B cell (primary cell): ENCODE results near the gene AP4M1. TPM values are rescaled to one million over a fixed set of nuclear protein-coding genes. Genes with fewer than 3 reads are reported as not detected.

Experiments used
- ATAC-seq: fragments of 200-7000 bp; cut with Tn5 transposase; one replicate; pipeline ENCODE4 v1.10.0; 2021; ENCODE audit warnings: low read depth, mild to moderate bottlenecking, moderate number of reproducible peaks, moderate library complexity
- CTCF ChIA-PET: fragments of 350-600 bp; sonication (Branson Sonifier 250); formaldehyde crosslinking; loops from one replicate; lab custom pipeline; 2021; ENCODE audit warnings: antibody characterized with exemption, inconsistent platforms; lab: Charles Lee
- POLR2A ChIA-PET: fragments of 350-600 bp; sonication (Branson Sonifier 250); formaldehyde crosslinking; loops from one replicate; lab custom pipeline; 2021; ENCODE audit warnings: antibody characterized with exemption; lab: Charles Lee
- DNase-seq: peaks from one replicate; pipeline ENCODE4 v3.0.0; 2013
- H2AFZ ChIP-seq: 2 replicates; pipeline ENCODE4 v1.6.1; 2012; ENCODE audit warnings: mild to moderate bottlenecking, low read depth, low read length; ENCODE audit not compliant: insufficient read depth, poor library complexity, severe bottlenecking
- H3K27ac ChIP-seq, 2 donors: 1 replicate in 1 of 2; 2 replicates in 1 of 2; pipeline ENCODE4 v1.5.1; 2012 to 2013; ENCODE audit warnings: low read length in 2 of 2, mild to moderate bottlenecking in 2 of 2, moderate library complexity in 1 of 2
- H3K27me3 ChIP-seq, 4 experiments: fragments of 200-600 bp in 1 of 4; sonication (generic) in 1 of 4; replicated peaks in 1 of 4; 1 replicate in 2 of 4; 2 replicates in 2 of 4; pipeline versions ENCODE4 v1.6.1 to v1.7.0; 2013 to 2016; ENCODE audit warnings: low read length in 3 of 4, mild to moderate bottlenecking in 2 of 4, mixed read lengths in 1 of 4, moderate library complexity in 1 of 4; ENCODE audit not compliant: insufficient read depth in 4 of 4, control insufficient read depth in 3 of 4; ENCODE audit errors: control extremely low read depth in 1 of 4
- H3K36me3 ChIP-seq, 2 experiments: replicated peaks in 1 of 2; 1 replicate in 1 of 2; 2 replicates in 1 of 2; pipeline versions ENCODE4 v1.6.1 to v1.7.1; 2013; ENCODE audit warnings: low read length in 1 of 2; ENCODE audit not compliant: insufficient read depth in 2 of 2, control insufficient read depth in 1 of 2; ENCODE audit errors: control extremely low read depth in 1 of 2, extremely low read depth in 1 of 2
- H3K4me1 ChIP-seq, 2 donors: fragments of 200-600 bp in 1 of 2; sonication (generic) in 1 of 2; 1 replicate in 1 of 2; 2 replicates in 1 of 2; pipeline versions ENCODE4 v1.5.1 to v1.6.1; 2013 to 2017; ENCODE audit warnings: low read length in 2 of 2; ENCODE audit not compliant: control insufficient read depth in 2 of 2, insufficient read depth in 2 of 2
- H3K4me2 ChIP-seq: replicated peaks from 2 replicates; pipeline ENCODE3; 2012; ENCODE audit warnings: mild to moderate bottlenecking, low read depth, low read length; ENCODE audit not compliant: poor library complexity, severe bottlenecking
- H3K4me3 ChIP-seq, 5 experiments: fragments of 200-600 bp in 1 of 5; sonication (generic) in 1 of 5; 1 replicate in 3 of 5; 2 replicates in 2 of 5; pipeline versions ENCODE4 v1.5.1 to v1.7.0; 2011 to 2016; ENCODE audit warnings: low read length in 4 of 5, mild to moderate bottlenecking in 4 of 5, low read depth in 2 of 5, control low read depth in 1 of 5, moderate library complexity in 1 of 5; ENCODE audit not compliant: insufficient read depth in 1 of 5; ENCODE audit errors: control extremely low read depth in 1 of 5, extremely low read depth in 1 of 5
- H3K79me2 ChIP-seq: fragments of 200-600 bp; sonication (generic); one replicate; pipeline ENCODE4 v1.6.0; 2016; ENCODE audit warnings: low read length; ENCODE audit not compliant: control insufficient read depth, insufficient read depth
- H3K9ac ChIP-seq: fragments of 200-600 bp; sonication (generic); 2 replicates; pipeline ENCODE4 v1.6.1; 2017; ENCODE audit warnings: mild to moderate bottlenecking, low read length, moderate library complexity
- H3K9me3 ChIP-seq, 3 donors: one replicate each; pipeline versions ENCODE4 v1.6.1 to v1.7.1; 2013; ENCODE audit warnings: low read length in 2 of 3; ENCODE audit not compliant: control insufficient read depth in 2 of 3, insufficient read depth in 1 of 3; ENCODE audit errors: control extremely low read depth in 1 of 3
- H4K20me1 ChIP-seq: 2 replicates; pipeline ENCODE4 v1.6.0; 2012; ENCODE audit warnings: mild to moderate bottlenecking, low read length; ENCODE audit not compliant: insufficient read depth, control insufficient read depth, poor library complexity, severe bottlenecking
- H3K27ac Mint-ChIP-seq: one replicate; pipeline ENCODE4 v1.8.0; 2021; ENCODE audit warnings: mixed read lengths
- H3K27me3 Mint-ChIP-seq: one replicate; pipeline ENCODE4 v1.8.0; 2021; ENCODE audit warnings: mixed read lengths
- H3K4me1 Mint-ChIP-seq: one replicate; pipeline ENCODE4 v1.8.0; 2021; ENCODE audit warnings: mixed read lengths
- H3K4me3 Mint-ChIP-seq: one replicate; pipeline ENCODE4 v1.8.0; 2021; ENCODE audit warnings: mixed read lengths
- H3K9me3 Mint-ChIP-seq: one replicate; pipeline ENCODE4 v1.8.0; 2022; ENCODE audit warnings: mixed read lengths; ENCODE audit not compliant: insufficient read depth
- CTCF ChIP-seq: fragments of 200-600 bp; IDR thresholded peaks from one replicate; pipeline ENCODE4 v1.8.0; 2022; ENCODE audit warnings: antibody characterized with exemption, mild to moderate bottlenecking
- EZH2 ChIP-seq: IDR thresholded peaks from 2 replicates; pipeline ENCODE4 v1.6.1; 2012; ENCODE audit warnings: borderline replicate concordance, low read depth, mild to moderate bottlenecking, moderate library complexity, low read length; ENCODE audit not compliant: insufficient read depth, poor library complexity, severe bottlenecking
- WGBS: methylation state at CpG from one replicate; pipeline ENCODE4 v1.1.5; 2013; ENCODE audit warnings: missing lambda C conversion rate; ENCODE audit not compliant: insufficient coverage; 5-methylcytosine and 5-hydroxymethylcytosine counted together
- intact Hi-C: fragments of 100-400 bp; cut with micrococcal nuclease; formaldehyde crosslinking; loops from one replicate; pipeline ENCODE4 v1.10.0; 2022
- polyA plus RNA-seq: library from polyadenylated mRNA; depleted of rRNA; stranded (reverse); fragments of >200 nt; gene quantifications from 2 replicates; pipeline ENCODE4 v1.2.3, GENCODE V29; 2012
- total RNA-seq, 2 donors: library from RNA; stranded (reverse); fragments of 120-200 nt in 1 of 2; gene quantifications; 1 replicate in 1 of 2; 2 replicates in 1 of 2; pipeline versions ENCODE4 v1.2.3 to v1.2.4, GENCODE V29; 2013 to 2022

The AP4M1 gene
- total and polyA plus RNA-seq, 2 donors (not counting 1 experiment from before 2014, with no cell fraction given): 9.0 to 17.6 TPM

GRCh38 chr7:100075418-100075817, 26.0 kb upstream of the AP4M1 start:
- TF ChIP-seq EZH2 (no peak), CTCF (no peak)
- no peak overlapping the region for H3K27ac Mint-ChIP-seq
- Histone ChIP-seq H2AFZ (no peak overlapping the region), H3K27ac (no peak overlapping the region), H3K9me3 (peaks cover 1 to 32% (median 21%) of the 10 kb centered on the region in 3 donors), H3K36me3 (peaks cover 28 to 75% of the 10 kb centered on the region in 2 experiments), H3K4me1 (peaks cover 0 to 2% of the 10 kb centered on the region in 2 donors), H3K4me3 (no peak overlapping the region), H3K9ac (no peak overlapping the region), H3K27me3 (no peaks in the 10 kb centered on the region), H4K20me1 (peaks cover 24% of the 10 kb centered on the region), H3K4me2 (no peak overlapping the region), H3K79me2 (peaks cover 19% of the 10 kb centered on the region)
- ChIA-PET CTCF (interaction anchor here (0.7 kb wide), 1 partner anchor 59 kb away, joined by 5 read pairs; no protein-coding TSS in a partner anchor), POLR2A (no interaction called here)
- intact Hi-C loops: no loop called here
- ATAC-seq (no peak), DNase-seq (no peak)
- 93% methylated on average over 6 of the region's 6 CpGs for WGBS
- peaks cover 14% of the 10 kb centered on the region for H3K9me3 Mint-ChIP-seq
- no peak overlapping the region for H3K4me3 Mint-ChIP-seq
- peaks cover 14% of the 10 kb centered on the region for H3K4me1 Mint-ChIP-seq
- H3K27me3 Mint-ChIP-seq: no peaks in the 10 kb centered on the region

GRCh38 chr7:100077205-100077604, 24.2 kb upstream of the AP4M1 start:
- intact Hi-C loops: no loop called here
- peaks cover 29% of the 10 kb centered on the region for H4K20me1 ChIP-seq
- DNase-seq (no peak), ATAC-seq (no peak)
- H3K79me2 ChIP-seq: peaks cover 29% of the 10 kb centered on the region
- peaks cover 0 to 14% (median 3%) of the 10 kb centered on the region in 3 donors for H3K9me3 ChIP-seq
- POLR2A ChIA-PET: interaction anchor here (0.6 kb wide), 1 partner anchor 747 kb away, joined by 3 read pairs; no protein-coding TSS in a partner anchor
- no peak overlapping the region for H3K27ac Mint-ChIP-seq
- H3K4me3 Mint-ChIP-seq: no peak overlapping the region
- WGBS: 100% methylated on average over 2 of the region's 4 CpGs
- no peak overlapping the region for H3K9ac ChIP-seq
- CTCF ChIA-PET: no interaction called here
- TF ChIP-seq CTCF: no peak
- no peak for TF ChIP-seq EZH2
- no peak overlapping the region for H3K4me3 ChIP-seq
- no peaks in the 10 kb centered on the region for H3K27me3 ChIP-seq
- H3K27me3 Mint-ChIP-seq: no peaks in the 10 kb centered on the region
- H3K4me1 Mint-ChIP-seq: peaks cover 24% of the 10 kb centered on the region
- peaks cover 3% of the 10 kb centered on the region for H3K9me3 Mint-ChIP-seq
- no peak overlapping the region for H3K4me2 ChIP-seq
- peaks cover 12 to 57% of the 10 kb centered on the region in 2 experiments for H3K36me3 ChIP-seq
- no peak overlapping the region for H2AFZ ChIP-seq
- H3K4me1 ChIP-seq: peaks cover 8 to 13% of the 10 kb centered on the region in 2 donors
- H3K27ac ChIP-seq: no peak overlapping the region
